ENCODE measurements around the gene POU3F1.

Gene POU3F1

GRCh38 chr1:38046333-38046883 lies at the start of gene POU3F1:
Gene POU3F1 (minus strand): TSS chr1:38046793. CDS start chr1:38046743, 50 bp downstream.
- H3K27me3 Mint-ChIP-seq, result peaks cover 60% of the 10 kb centered on the region
- peak within 1 kb of the TSS; percentile 79 to 81 for H3K4me3 Mint-ChIP-seq
- DNase-seq (no peak), ATAC-seq (peak; percentile 23)
- no peak within 1 kb of the TSS for H3K27ac Mint-ChIP-seq
- H3K4me1 Mint-ChIP-seq, result peaks cover 27% of the 10 kb centered on the region
- H3K9me3 Mint-ChIP-seq, result no peaks in the 10 kb centered on the region

- peaks cover 43% of the 10 kb centered on the region for H3K27me3 Mint-ChIP-seq
- H3K4me3 Mint-ChIP-seq, result no peak overlapping the region
- no peak for DNase-seq
- H3K27ac Mint-ChIP-seq, result no peak overlapping the region
- ATAC-seq, result no peak
- no peaks in the 10 kb centered on the region for H3K4me1 Mint-ChIP-seq
- H3K9me3 Mint-ChIP-seq, result no peaks in the 10 kb centered on the region
Observed at GRCh38 chr1:38095454-38095931, 48.9 kb upstream of the POU3F1 start.

- DNase-seq, result no peak
- no peak overlapping the region for H3K4me3 Mint-ChIP-seq
Observed at GRCh38 chr1:38094711-38095290, 48.2 kb upstream of the POU3F1 start.

GRCh38 chr1:38093569-38094520 lies 47.3 kb upstream of the POU3F1 start:
- Mint-ChIP-seq H3K27me3 (peaks cover 56% of the 10 kb centered on the region), H3K4me1 (no peaks in the 10 kb centered on the region), H3K27ac (no peak overlapping the region), H3K4me3 (no peak overlapping the region), H3K9me3 (no peaks in the 10 kb centered on the region)
- DNase-seq, result no peak
- no peak for ATAC-seq

More at GRCh38 chr1:38094711-38095290, 48.2 kb upstream of the POU3F1 start:
- no peak for ATAC-seq
- H3K4me1 Mint-ChIP-seq, result no peaks in the 10 kb centered on the region
- peaks cover 50% of the 10 kb centered on the region for H3K27me3 Mint-ChIP-seq
- no peaks in the 10 kb centered on the region for H3K9me3 Mint-ChIP-seq
- H3K27ac Mint-ChIP-seq, result no peak overlapping the region

DNA sequence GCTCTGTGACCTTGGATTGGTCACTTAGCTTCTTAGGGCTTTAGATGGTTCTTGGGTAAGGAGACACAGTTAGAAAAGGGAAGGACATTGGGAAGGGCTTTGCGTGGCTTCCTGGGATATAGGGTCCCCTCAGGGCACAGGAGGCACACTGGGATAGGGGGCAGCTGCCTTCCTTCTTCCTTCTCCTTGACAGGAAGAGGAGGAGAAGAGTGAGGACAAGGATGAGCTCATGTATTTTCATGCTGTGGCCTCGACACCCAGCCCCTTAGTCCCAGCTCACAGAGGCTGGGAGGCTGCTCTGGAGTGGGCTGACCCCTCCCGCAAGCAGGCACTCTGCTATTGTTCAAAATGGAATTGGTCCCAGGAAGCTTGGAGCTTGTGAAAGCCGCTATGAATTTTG lies 45.7 kb upstream of the POU3F1 start:
- Mint-ChIP-seq H3K27me3 (peaks cover 56% of the 10 kb centered on the region), H3K4me3 (no peak overlapping the region), H3K27ac (no peak overlapping the region), H3K4me1 (no peaks in the 10 kb centered on the region), H3K9me3 (no peaks in the 10 kb centered on the region)
- DNase-seq, result no peak
- no peak for ATAC-seq

GRCh38 chr1:38090796-38091195 lies 44.2 kb upstream of the POU3F1 start:
- no peak for ATAC-seq
- Mint-ChIP-seq H3K27me3 (peaks cover 56% of the 10 kb centered on the region), H3K4me3 (no peak overlapping the region), H3K4me1 (no peaks in the 10 kb centered on the region), H3K9me3 (no peaks in the 10 kb centered on the region), H3K27ac (no peak overlapping the region)
- no peak for DNase-seq

DNA sequence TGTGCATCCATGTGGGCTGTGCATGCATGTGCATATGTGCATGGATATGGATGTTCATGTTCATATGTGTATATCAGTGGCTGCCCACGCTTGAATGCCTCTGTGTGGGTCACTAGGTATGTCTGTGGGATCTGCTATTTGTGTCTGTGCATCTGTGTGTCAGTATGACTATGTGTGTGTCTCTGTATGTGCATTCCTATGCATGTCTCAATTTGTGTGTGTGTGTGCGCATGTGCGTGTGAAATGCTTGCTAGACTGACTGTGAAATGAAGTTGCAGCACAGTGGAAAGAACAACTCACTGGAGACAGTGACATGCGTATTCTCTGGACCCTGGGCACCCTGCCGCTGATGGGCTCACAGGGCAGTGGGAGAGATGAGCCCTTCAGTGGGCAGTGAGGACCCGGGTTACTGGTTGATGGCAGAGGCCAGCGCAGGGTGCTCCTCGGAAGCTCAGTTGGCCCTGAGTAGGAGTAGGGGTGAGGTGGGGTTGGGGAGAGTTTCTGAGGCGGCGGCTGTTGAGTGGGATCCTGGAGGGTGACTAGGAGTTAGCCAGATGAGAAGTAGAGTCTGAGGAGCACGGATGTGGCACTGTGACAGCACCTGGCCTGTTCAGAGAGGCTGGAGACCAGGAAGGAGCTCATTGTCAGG lies 43.2 kb upstream of the POU3F1 start:
- Mint-ChIP-seq H3K9me3 (no peaks in the 10 kb centered on the region), H3K4me1 (no peaks in the 10 kb centered on the region), H3K27ac (peak overlapping the region in 1 of 2 donors; percentile 36), H3K4me3 (no peak overlapping the region), H3K27me3 (peaks cover 55% of the 10 kb centered on the region)
- ATAC-seq (no peak), DNase-seq (no peak)

- no peak overlapping the region for H3K4me3 Mint-ChIP-seq
- no peak overlapping the region for H3K27ac Mint-ChIP-seq
- no peaks in the 10 kb centered on the region for H3K9me3 Mint-ChIP-seq
- H3K4me1 Mint-ChIP-seq, result no peaks in the 10 kb centered on the region
- DNase-seq, result no peak
- no peak for ATAC-seq
- H3K27me3 Mint-ChIP-seq, result peaks cover 44% of the 10 kb centered on the region
Observed at GRCh38 chr1:38088791-38089190, 42.2 kb upstream of the POU3F1 start.

DNA sequence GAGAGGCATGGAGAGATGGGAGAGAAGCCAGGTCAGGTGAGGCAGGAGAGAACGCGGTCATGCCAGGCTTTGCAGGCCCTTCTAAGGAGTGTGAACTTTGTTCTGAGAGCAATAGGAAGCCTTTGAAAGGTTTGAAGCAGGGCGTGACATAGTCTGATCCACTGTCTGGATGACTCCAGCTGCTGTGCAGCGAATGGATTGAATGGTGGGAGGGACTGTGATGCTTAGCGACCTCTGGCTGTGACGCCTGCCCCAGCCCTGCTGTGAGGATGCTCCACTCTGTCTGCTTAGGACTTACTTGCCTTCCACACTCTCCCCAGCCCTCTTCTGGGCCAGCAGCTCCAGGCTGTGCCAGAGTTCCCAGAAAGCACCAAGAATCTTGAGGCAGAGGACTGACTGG lies 41.8 kb upstream of the POU3F1 start:
- H3K9me3 Mint-ChIP-seq, result no peaks in the 10 kb centered on the region
- ATAC-seq (no peak), DNase-seq (no peak)
- H3K27ac Mint-ChIP-seq, result no peak overlapping the region
- peaks cover 40% of the 10 kb centered on the region for H3K27me3 Mint-ChIP-seq
- H3K4me3 Mint-ChIP-seq, result no peak overlapping the region
- no peaks in the 10 kb centered on the region for H3K4me1 Mint-ChIP-seq

DNA sequence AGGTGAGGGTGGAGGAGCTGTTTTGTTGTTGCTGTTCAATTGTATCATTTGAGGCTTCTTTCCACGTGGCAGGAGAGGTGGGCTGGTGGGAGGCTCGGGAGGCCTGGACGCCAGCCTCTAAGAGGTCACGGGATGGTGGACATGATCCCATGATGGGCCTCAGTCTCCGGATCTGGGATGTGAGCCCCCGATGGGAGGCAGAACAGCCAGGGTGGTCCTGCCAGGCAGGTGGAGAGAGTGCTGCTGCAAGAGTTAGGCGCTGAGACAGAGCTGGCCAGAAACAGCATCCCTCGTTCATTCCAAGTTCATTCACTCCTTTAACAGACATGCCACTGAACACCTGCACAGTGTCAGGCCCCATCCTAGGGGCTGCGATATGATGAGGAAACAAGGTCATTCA lies 41.1 kb upstream of the POU3F1 start:
- H3K9me3 Mint-ChIP-seq, result no peaks in the 10 kb centered on the region
- peaks cover 33% of the 10 kb centered on the region for H3K27me3 Mint-ChIP-seq
- H3K27ac Mint-ChIP-seq, result no peak overlapping the region
- H3K4me3 Mint-ChIP-seq, result no peak overlapping the region
- DNase-seq, result no peak
- H3K4me1 Mint-ChIP-seq, result no peaks in the 10 kb centered on the region
- no peak for ATAC-seq

GRCh38 chr1:38085666-38086330 lies 39.2 kb upstream of the POU3F1 start:
- ATAC-seq (no peak), DNase-seq (no peak)
- Mint-ChIP-seq H3K27ac (no peak overlapping the region), H3K9me3 (no peaks in the 10 kb centered on the region), H3K4me3 (no peak overlapping the region), H3K27me3 (peaks cover 17% of the 10 kb centered on the region), H3K4me1 (no peaks in the 10 kb centered on the region)

GRCh38 chr1:38084700-38085099 lies 38.1 kb upstream of the POU3F1 start:
- DNase-seq, result no peak
- Mint-ChIP-seq H3K9me3 (no peaks in the 10 kb centered on the region), H3K4me3 (no peak overlapping the region), H3K4me1 (no peaks in the 10 kb centered on the region), H3K27me3 (peaks cover 6% of the 10 kb centered on the region), H3K27ac (no peak overlapping the region)
- ATAC-seq, result no peak

GRCh38 chr1:38084113-38084512 lies 37.5 kb upstream of the POU3F1 start:
- Mint-ChIP-seq H3K4me3 (no peak overlapping the region), H3K27me3 (no peaks in the 10 kb centered on the region), H3K9me3 (no peaks in the 10 kb centered on the region), H3K4me1 (no peaks in the 10 kb centered on the region), H3K27ac (no peak overlapping the region)
- DNase-seq (no peak), ATAC-seq (no peak)

- Mint-ChIP-seq H3K27ac (no peak overlapping the region), H3K9me3 (no peaks in the 10 kb centered on the region), H3K4me1 (no peaks in the 10 kb centered on the region), H3K4me3 (no peak overlapping the region), H3K27me3 (no peaks in the 10 kb centered on the region)
- ATAC-seq (no peak), DNase-seq (no peak)
Observed at GRCh38 chr1:38083541-38083940, 36.9 kb upstream of the POU3F1 start.

GRCh38 chr1:38082769-38083263 lies 36.2 kb upstream of the POU3F1 start:
- ATAC-seq (no peak), DNase-seq (no peak)
- no peak overlapping the region for H3K4me3 Mint-ChIP-seq
- H3K27me3 Mint-ChIP-seq, result no peaks in the 10 kb centered on the region
- no peaks in the 10 kb centered on the region for H3K9me3 Mint-ChIP-seq
- H3K4me1 Mint-ChIP-seq, result no peaks in the 10 kb centered on the region
- no peak overlapping the region for H3K27ac Mint-ChIP-seq
